ENCODE results near the gene UBE4A.

Gene UBE4A, protein sequence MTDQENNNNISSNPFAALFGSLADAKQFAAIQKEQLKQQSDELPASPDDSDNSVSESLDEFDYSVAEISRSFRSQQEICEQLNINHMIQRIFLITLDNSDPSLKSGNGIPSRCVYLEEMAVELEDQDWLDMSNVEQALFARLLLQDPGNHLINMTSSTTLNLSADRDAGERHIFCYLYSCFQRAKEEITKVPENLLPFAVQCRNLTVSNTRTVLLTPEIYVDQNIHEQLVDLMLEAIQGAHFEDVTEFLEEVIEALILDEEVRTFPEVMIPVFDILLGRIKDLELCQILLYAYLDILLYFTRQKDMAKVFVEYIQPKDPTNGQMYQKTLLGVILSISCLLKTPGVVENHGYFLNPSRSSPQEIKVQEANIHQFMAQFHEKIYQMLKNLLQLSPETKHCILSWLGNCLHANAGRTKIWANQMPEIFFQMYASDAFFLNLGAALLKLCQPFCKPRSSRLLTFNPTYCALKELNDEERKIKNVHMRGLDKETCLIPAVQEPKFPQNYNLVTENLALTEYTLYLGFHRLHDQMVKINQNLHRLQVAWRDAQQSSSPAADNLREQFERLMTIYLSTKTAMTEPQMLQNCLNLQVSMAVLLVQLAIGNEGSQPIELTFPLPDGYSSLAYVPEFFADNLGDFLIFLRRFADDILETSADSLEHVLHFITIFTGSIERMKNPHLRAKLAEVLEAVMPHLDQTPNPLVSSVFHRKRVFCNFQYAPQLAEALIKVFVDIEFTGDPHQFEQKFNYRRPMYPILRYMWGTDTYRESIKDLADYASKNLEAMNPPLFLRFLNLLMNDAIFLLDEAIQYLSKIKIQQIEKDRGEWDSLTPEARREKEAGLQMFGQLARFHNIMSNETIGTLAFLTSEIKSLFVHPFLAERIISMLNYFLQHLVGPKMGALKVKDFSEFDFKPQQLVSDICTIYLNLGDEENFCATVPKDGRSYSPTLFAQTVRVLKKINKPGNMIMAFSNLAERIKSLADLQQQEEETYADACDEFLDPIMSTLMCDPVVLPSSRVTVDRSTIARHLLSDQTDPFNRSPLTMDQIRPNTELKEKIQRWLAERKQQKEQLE

GRCh38 chr11:118359295-118359958 is at the start of gene UBE4A:
Gene UBE4A, plus strand, starts transcription at chr11:118359600. Its CDS starts 5,481 bp downstream, at chr11:118365081.
- peak; percentile 99 for DNase-seq (ENCODE audit: low spot score)

DNA sequence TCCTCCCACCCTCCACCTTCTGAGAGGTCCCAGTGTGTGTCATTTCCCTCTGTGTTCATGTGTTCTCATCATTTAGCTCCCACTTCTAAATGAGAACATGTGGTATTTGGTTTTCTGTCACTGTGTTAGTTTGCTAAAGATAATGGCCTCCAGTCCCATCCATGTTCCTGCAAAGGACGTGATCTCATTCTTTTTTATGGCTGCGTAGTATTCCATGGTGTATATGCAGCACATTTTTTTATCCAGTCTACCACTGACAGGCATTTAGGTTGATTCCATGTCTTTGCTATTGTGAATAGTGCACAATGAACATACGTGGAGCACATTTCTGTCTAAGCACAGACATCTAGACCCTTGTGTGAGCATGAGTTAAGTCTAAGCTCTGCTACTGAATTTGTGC is 49.1 kb upstream of the UBE4A start:
- DNase-seq (ENCODE audit: low spot score) = no peak

DNA sequence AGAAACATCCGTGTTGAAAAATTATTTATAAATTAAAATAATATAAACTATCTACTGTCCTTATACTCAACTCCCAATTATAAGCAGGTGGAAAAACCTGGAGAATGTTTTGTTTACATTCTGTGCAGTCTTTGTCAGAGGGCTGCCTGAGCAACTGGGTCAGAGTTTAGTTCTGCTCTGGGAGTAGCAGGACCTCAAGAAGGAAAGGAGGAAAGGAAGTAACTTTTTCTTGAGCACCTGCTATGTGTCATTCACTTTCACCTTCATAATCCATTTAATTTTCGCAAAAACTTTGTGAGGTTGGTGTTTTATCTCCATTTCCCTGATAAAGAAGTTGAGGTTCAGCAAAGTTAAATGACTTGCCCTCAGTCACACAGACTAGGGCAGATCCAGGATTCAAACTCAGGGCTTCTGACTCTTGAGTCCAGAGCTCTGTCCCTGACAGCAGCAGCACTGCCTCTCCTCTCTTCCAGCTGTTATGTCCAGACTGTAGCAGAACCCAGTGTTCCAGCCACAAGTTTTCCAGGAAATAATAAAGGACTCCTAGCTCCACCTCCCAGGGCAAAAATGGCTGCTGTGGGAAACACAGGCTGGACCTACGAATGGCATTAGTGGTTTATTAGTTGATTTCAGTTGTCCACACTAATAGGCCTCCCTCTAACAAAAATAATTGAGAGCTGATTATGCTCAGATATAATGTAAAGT is 48.5 kb upstream of the UBE4A start:
- DNase-seq (ENCODE audit: low spot score) = no peak

DNA sequence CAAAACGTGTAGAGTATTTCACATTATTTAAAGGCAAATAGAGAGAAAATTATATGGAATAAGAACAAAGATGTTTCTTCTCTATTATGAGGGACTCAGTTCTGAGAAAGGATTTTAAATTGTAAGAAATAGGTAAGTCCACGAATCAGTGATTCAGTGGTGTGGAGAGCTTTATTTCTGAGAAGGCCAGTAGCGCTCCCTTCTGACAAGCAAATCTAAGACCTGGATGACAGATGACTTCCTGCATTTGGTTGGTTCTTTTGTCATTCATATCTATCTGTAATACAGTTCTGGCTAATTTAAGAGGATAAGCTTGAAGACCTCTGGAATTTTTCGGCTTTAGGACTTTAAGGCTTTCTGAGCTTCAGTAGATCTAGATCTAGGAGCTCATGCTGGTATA is 47.9 kb upstream of the UBE4A start:
- DNase-seq (ENCODE audit: low spot score) = no peak

DNA sequence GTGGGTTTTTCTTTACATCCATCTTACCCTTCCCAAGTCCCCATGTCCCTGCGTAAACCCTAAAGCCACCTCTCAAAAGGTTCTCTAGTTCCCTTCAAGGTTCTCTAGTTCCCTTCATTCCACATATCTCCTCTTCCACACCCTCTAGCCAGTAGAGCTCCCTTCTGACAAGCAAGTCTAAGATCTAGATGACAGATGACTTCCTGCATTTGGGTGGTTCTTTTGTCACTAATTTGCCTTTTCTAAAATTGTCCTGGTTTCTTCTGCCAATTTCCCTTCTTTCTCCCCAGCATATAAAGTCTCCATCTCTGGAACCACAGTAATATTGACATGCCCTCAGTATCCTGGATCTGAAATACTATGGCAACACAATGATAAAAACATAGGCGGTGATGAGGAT is 47.1 kb upstream of the UBE4A start:
- DNase-seq (ENCODE audit: low spot score) = no peak

- no peak for DNase-seq (ENCODE audit: low spot score)
Observed at GRCh38 chr11:118313242-118313641, 46.2 kb upstream of the UBE4A start.

DNA sequence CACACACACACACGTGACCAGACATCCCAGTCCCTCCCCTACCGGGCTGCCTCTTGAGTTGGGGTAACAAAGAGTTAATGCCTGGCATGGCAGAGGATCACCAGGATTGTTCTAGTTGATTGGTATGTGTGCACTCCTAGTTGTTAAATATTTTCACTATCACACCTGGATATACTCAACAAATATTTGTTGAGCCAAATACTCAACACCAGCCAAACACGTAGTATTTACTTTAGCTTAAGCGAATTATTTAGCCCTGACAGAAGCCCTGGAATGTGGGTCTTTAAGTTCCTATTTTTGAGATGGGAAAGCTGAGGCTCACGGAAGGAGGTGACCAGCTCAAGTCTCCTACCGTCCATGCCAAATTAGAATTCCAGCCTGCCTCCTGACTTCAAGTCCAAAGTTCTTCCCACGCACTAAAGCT is 44.4 kb upstream of the UBE4A start:
- no peak for DNase-seq (ENCODE audit: low spot score)

DNA sequence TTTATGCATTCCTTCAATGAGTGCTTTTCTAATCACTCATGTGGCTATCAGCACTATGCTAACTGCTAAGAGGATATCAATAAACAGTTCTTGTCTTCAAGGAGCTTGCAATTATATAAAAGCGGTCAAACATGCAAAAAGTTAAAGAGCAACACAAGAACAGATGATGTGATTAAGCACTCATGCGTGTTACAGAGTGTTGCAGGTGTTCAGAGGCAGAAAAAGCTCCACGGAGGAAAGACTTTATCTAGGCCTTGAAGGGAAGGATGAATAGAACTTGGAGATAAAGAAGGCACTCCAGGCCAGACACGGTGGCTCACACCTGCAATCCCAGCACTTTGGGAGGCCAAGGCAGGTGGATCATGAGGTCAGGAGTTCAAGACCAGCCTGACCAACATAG is 41.3 kb upstream of the UBE4A start:
- no peak for DNase-seq (ENCODE audit: low spot score)

- no peak for DNase-seq (ENCODE audit: low spot score)
Observed at GRCh38 chr11:118318581-118319336, 40.6 kb upstream of the UBE4A start.

- no peak for DNase-seq (ENCODE audit: low spot score)
Observed at GRCh38 chr11:118319337-118319707, 40.1 kb upstream of the UBE4A start.

DNA sequence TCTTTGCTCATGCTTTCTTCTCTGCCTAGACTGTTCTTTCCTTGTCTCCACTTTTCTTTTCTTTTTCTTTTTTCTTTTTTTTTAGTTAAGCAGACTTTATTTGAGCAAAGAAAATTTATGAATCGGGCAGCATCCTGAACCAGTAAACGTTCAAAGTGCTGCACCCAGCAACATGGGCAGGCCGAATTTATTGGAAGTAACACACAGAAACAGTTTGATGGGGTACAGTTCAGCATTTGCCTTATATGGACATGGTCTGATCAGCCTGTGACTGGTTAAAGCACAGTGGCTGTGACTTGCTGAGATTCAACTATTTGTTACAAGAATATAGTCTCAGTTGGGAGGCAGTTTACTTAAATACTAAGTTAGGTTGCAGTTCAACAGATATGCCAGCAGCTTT is 38.9 kb upstream of the UBE4A start:
- DNase-seq (ENCODE audit: low spot score) = no peak

DNA sequence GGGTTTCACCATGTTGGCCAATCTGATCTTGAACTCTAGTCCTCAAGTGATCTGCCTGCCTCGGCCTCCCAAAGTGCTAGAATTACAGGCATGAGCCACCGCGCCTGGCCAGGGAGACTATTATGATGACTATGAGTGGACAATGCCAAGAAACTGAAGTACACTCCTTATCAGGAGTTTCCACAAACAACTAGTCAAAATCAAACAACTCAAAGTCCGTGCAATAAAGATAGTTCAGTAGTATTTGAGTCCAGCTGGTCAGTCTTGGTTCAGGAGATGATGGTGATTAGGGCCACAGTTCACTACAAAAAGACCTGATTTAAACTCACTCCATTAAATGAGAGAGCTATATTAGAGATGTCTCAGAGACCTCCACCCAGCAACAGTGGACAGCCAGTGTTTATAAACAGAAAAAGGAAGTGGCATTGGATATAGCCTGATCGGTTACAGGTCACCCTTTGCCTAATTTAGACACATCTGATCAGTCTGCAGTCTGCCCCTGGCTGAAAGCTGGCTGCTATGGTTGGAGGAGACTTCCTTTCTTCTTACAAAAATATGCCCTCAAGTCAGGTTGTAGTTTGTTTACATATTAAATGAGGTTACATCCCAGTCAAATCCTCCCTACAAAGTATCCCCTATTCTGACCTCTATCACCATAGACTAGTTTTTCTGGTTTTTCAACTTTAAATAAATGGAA is 37.9 kb upstream of the UBE4A start:
- no peak for DNase-seq (ENCODE audit: low spot score)

DNA sequence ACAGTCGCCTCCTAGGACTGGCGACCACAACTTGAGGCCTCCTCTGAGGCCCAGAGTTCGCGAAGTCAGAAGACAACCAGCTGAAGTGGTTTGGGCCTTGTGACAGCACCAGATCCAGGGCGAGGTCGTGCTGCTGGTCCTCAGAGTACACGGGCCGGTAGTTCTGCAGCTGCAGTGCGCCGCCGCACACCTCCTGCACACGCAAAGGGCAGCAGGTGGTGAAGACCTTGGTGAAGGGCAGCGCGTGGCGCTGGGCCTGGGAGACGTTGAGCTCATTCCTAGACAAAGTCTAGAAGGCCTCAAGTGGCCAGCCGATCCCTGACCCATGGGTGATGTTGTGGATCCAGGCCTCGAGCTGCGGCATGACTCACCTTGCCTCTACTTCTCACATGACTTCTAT is 36.7 kb upstream of the UBE4A start:
- no peak for DNase-seq (ENCODE audit: low spot score)

DNA sequence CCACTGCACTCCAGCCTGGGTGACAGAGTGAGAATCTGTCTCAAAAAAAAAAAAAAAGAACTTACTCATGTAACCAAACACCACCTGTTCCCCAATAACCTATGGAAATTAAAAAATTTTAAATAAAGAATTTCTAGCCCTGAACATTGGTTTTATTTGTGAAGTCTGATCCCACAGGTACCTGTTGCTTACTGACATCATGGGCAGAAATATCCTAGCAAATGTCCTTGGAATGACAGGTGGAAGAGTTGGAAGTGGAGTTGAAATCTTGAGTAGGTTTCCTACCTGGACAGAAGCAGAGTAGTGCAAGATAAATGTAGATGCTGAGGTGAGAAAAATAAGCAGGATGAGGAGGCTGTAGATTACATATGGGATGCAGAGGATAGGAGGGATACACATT is 34.1 kb upstream of the UBE4A start:
- no peak for DNase-seq (ENCODE audit: low spot score)

DNA sequence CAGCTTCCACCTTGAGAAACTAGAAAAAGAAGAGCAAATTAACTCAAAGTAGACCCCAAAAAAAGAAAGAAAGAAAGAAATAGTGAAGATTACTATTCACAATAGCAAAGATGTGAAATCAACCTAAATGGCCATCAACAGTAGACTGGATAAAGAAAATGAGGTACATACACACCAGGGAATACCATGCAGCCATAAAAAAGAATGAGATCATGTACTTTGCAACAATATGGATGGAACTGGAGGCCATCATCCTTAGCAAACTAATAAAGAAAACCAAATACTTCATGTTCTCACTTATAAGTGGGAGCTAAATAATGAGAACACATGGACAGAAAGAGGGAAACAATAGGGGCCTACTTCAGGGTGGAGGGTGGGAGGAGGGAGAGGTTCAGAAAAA is 30.7 kb upstream of the UBE4A start:
- DNase-seq (ENCODE audit: low spot score) = no peak

GRCh38 chr11:118334745-118335144 is 24.7 kb upstream of the UBE4A start:
- DNase-seq (ENCODE audit: low spot score) = no peak

GRCh38 chr11:118338637-118339061 is 20.8 kb upstream of the UBE4A start:
- no peak for DNase-seq (ENCODE audit: low spot score)

DNA sequence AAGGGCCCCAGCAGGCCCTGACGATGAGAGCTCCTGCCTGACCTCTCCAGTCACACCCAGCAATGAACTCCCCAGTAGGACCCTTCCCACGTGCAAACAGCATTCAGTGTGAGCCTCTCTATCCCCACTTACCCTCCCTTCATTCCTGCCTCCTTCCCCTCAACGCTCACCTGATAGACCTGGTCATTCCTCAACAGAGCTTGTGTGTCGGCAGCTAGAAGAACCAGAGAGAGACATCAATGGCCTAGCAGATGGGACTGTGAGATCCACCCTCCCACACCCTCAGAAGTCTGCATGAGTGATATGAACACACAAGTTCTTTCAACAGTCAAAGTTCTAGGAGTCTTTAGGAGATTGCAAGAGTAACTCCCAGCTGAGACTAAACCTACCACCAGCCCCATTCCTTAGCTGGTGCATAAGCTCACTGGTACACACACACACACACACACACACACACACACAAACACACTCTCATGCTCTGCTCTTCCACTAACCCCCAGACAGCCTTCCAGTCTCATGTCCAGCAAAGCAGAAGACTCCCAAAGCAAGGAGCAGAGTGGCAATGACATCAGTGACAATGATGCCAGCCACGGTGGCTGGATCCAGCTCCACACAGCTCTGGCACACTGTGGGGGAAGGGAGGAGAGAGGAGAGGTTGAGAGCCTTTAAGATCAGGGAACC is 20.0 kb upstream of the UBE4A start:
- DNase-seq (ENCODE audit: low spot score) = no peak

DNA sequence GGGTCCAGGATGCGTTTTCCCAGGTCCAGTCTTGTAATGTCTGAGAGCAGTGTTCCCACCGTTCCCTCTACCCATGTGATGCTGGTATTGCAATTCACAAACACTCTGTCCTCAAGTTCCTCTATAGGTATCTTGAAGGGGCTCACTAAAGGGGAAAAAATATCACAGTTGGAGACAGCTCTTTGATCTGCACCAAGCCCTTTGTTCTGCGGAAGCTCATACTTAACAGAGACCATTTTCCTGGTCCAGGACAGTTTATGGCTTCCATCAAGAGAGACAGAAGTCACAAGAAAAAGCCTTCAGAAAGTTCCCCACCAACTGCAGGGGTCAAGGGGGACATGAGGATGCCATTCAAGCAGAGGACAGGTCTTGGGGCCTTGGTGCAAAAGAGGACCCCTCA is 19.0 kb upstream of the UBE4A start:
- DNase-seq (ENCODE audit: low spot score) = no peak

DNA sequence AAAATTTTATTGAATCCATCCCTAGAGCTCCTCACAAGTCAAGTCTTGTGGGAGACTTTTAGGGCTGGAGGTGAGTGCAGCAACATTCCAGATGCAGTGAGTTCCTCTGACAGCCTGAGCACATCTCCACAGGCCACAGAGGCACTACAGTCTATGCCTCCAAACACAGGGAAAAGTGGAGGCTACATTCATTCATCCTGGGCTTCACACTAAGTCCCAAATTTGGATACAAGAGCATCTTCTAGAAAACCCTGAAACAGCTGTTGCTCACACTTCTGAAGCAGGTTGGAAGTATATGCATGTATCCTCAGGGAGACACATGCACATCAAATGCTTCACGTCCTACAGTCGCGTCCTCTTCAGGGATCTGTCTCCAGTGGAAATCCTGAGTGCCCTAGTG is 18.1 kb upstream of the UBE4A start:
- DNase-seq (ENCODE audit: low spot score) = no peak
